Stimulated activated CD4-positive, alpha-beta T cell treated with anti-CD3 and anti-CD28 coated beads, Interleukin-4, amount 100 ng/mL, for 1 hour (primary cell): ENCODE measurements around the gene FBXW4.

ENCODE experiments used
- DNase-seq: peaks from one replicate; pipeline ENCODE4 v3.0.0-alpha.2; 2020

Gene FBXW4

DNA sequence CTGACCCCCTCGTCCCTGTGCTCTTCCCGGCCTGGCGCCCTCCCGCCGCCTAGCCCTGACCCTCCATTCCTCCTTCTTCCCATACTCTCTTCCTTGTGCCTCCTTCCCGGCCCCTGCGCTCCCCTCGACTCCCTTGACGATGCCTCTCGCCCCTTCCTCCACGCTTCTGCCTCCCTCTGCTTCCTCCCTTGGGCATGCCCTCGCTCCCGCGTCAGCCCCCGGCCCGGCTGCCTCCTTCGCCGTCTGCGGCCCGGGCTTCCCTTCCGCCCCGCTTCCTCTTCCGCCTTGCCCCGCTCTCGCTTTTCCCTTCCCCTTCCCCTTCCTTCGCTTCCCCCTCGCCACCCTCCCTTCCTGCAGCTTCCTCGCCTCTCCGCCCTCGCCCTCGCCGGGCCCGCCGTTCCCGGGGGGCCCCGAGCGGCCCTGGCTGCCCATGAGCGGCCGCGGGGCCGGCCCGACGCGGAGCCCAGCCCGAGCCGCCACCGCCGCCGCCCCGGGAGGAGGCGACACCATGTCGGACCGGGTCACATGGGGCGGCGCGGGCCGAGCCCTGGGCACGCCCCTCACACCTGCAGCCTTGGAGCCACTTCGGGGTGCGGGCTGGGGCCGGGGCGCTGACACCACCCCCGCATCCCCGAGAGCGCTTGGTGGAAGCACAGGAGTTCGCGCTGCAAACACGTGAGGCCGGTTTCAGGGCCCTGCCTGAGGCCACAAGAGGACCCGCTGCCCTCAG is at the start of gene FBXW4:
Gene FBXW4 (minus strand): TSS at position 497 of the 730 bp plus-strand sequence. CDS start 65 bp downstream, at position 432.
- DNase-seq = peak; percentile 75

GRCh38 chr10:101744267-101744666 is 49.3 kb upstream of the FBXW4 start:
- DNase-seq = no peak

- DNase-seq = no peak
Observed at GRCh38 chr10:101741938-101742337, 47.0 kb upstream of the FBXW4 start.

DNA sequence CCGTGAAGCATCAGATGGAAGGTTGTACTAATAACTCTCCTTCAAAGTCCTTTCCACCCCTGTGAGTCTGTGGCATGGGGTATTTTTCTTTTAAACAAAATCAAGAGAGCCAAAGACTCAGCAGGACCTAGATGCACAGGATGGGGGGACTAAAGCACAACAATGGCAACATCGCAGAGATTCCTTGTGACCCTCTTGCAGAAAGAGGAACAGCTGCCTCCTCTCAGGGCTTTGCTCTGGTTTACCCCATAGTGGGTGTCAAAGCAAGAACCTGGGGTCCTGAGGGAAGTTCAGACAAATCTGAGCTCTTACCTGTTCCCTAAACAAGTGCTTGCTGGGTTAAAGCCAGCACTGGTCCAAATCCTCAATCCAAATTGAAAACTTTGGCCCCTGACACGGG is 41.7 kb upstream of the FBXW4 start:
- DNase-seq = no peak

GRCh38 chr10:101732096-101732495 is 37.1 kb upstream of the FBXW4 start:
- DNase-seq = no peak

DNA sequence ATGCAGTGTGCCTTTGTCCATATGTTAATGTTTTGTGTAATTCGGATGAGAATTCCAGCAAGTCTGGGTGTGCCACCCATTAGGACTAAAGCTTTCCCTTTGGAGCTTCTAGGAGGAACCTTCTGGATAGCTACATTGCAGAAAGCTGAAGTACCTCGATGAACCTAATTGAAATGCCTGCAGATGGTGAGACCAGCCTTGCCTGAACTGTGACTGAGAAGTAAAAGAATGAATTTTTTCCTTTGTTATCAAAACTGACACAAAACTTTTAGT is 31.1 kb upstream of the FBXW4 start:
- no peak for DNase-seq

DNA sequence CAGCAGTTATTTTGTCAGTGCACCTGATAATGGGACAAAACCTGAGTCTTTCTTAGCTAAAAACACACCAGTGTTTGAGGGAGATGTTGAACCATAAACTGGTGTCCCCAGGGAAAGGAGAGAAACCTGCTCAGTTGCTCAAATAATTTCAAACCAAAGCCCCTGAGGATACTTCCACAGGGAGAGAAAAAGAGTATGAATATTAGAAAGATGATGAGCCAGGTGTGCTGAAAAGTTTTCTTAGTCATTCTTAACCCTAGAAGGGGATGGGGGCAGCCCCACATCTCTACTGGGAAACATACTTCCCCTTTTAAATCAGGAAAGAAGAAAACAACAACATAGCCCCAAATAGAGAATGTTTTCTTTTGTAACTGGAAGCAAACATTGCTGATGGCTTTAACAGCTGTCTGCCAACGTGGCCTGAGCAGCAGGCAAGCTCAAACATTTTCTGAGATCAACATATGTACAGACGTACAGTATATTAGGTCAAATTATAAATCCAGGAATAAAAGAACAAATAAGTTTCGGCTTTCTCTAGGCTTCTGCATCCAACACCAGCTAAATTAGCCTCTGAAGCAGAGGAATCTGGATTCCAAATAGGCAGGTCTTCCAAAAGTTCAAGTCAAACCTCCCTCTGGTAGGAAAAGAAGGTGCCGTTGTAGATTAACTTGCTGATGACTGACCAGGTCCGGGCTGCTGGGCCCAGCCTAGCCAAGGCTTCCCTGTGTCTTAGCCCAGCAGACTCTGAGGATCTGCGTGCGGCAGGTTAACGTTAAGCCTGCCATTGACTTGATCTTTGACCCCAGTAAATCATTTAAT is 30.5 kb upstream of the FBXW4 start:
- no peak for DNase-seq

GRCh38 chr10:101724446-101724845 is 29.5 kb upstream of the FBXW4 start:
- DNase-seq = no peak

DNA sequence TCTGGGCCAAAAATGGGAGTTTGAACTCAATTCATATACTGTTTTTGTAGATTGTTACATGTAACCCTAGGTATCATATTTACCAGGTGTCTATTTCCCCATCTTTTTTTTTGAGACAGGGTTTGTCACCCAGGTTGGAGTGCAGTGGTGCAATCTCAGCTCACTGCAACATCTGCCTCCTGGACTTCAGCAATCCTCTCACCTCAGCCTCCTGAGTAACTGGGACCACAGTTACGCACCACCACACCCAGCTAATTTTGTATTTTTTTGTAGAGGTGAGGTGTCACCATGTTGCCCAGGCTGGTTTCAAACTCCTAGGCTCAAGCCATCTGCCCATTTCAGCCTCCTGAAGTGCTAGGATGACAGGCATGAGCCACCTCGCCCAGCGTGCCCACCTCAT is 28.2 kb upstream of the FBXW4 start:
- DNase-seq = no peak

DNA sequence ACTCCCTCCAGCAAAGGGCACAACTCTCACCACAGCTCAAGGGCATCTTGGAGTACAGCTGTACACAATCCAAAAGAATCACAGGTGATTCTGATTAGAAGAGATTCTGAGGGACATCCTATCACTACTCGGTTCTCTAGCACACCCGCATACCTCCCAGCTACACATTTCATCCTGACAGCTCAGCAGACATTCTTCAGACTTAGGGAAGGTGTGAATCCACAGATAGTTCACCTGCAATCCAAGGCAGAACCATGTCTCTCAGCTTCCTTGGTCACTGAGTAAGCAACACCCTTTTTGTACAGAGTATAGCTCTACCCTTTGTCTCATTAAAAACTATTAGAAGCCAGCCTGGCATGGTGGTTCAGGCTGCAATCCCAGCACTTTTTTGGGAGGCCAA is 26.8 kb upstream of the FBXW4 start:
- no peak for DNase-seq

DNA sequence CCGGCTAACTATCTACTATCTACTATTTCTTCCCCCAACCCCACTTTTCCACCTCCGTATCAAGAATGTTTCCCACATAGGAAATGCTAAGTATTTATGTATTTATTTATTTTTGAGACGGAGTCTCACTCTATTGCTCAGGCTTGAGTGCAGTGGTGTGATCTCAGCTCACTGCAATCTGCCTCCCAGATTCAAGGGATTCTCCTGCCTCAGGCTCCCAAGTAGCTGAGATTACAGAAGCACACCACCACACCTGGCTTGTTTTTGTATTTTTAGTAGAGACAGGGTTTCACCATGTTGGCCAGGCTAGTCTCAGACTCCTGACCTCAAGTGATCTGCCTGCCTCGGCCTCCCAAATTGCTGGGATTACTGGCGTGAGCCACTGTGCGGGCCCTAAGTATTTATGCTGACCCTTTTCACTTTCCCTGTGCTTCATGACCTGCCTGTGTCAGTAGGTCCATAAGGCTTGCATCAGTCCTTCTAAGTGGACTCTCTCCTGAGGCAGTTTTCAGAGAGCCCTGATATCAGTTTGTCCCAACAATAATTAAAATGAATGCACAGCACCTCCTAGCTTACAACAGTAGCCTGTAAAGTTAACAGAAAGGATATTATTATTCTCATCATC is 25.7 kb upstream of the FBXW4 start:
- no peak for DNase-seq

DNA sequence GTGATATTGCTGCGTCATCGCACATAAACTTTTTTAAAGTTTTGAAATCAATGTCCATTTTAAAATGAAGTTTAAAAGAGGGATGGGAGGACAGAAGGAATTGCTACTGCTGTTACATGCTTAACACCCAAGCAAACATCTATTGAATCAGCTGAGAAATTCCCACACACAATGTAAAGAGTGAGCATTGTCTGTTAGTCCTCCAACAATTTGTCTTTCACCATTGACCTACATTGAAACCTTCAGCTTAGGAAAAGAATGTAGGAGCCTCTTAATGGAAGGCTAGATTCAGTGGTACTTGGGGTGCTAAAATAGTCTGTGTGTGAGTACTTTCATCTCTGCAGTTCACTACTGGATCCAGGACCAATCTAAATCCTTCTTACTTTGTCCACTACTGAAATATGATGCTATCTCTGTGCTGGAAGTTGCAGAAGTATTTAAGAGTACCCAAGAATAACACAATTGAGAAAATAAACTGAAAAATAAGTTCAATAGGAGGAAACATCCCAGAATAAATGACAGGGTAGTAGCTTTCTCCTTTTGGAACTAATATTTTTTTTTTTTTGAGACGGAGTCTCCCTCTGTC is 23.8 kb upstream of the FBXW4 start:
- DNase-seq = no peak

DNA sequence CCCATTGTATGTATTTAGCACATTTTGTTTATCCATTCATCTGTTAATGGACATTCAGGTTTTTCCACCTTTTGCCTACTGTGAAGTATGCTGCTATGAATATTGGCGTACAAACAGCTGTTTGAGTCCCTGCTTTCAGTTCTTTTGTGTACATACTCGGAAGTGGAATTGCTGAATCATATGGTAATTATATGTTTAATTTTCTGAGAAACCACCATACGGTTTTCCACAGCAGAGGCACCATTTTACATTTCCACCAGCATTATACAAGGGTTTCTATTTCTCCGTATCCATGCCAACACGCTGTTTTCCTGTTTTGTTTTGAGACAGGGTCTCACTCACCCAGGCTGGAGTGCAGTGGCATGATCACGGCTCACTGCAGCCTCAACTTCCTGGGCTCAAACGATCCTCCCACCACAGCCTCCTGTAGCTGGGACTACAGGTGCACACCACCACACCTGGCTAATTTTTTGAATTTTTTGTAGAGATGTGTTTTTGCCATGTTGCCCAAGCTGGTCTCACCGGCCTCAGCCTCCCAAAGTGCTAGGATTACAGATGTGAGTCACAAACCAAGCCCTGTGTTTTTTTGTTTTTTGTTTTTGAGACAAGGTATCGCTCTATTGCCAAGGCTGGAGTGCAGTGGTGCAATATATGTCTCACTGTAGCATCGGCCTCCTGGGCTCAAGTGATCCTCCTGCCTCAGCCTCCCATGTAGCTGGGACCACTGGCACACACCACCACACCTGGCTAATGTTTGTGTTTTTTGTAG is 22.1 kb upstream of the FBXW4 start:
- DNase-seq = no peak

DNA sequence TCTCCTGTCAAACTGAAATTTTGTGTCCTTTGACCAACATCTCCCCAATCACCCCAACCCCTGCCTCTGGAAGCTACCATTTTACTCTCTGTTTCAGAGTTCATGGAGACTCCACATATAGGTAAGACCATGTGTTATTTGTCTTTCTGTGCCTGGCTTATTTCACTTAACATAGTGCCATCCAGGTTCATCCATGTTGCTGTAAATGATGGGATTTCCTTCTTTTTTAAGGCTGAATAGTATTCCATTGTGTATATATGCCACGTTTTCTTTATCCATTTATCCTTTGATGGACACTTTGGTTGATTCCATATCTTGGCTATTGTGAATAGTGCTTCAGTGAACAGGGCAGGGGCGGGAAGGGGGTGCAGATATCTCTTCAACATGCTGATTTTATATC is 18.0 kb upstream of the FBXW4 start:
- no peak for DNase-seq

DNA sequence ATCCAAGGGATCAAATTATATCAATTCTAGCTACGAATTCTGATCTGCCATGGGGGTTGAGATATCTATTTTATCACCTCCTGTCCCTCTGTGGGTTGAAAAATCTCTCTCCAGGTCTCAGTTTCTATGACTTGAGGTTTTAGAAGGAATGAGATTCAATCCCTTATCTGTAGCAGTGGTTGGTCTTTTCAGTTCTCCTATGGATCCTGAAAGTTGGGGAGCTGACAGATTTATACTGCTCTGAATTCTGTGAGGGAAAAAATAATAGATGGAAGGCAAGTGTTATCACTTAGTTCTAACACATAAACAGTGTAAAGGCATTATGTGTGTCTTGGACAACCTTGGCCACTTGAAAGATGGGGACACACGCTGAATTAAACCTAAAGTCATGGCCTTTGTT is 15.8 kb upstream of the FBXW4 start:
- no peak for DNase-seq

- no peak for DNase-seq
Observed at GRCh38 chr10:101710059-101710695, 15.2 kb upstream of the FBXW4 start.

- no peak for DNase-seq
Observed at GRCh38 chr10:101709359-101710058, 14.5 kb upstream of the FBXW4 start.

- DNase-seq = no peak
Observed at GRCh38 chr10:101708870-101709269, 13.9 kb upstream of the FBXW4 start.

DNA sequence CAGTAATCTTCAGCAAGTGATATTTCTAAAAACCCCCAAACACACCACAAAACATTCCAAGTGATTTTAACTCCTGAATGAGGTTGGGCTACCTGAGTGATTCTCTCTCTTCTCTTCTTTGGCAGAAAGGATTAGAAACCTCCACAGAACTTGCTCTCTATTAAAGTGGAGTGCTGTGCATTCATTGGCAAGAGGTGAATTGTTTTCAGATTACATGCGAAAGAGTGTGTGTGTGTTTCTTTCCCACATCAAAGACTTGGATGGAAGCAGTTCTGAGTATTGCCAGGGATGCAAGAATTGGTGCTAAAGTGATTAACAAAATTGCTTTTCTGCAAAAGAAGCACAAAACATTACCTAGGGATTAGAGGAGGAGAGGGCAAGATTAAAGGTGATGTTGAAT is 13.1 kb upstream of the FBXW4 start:
- DNase-seq = no peak

DNA sequence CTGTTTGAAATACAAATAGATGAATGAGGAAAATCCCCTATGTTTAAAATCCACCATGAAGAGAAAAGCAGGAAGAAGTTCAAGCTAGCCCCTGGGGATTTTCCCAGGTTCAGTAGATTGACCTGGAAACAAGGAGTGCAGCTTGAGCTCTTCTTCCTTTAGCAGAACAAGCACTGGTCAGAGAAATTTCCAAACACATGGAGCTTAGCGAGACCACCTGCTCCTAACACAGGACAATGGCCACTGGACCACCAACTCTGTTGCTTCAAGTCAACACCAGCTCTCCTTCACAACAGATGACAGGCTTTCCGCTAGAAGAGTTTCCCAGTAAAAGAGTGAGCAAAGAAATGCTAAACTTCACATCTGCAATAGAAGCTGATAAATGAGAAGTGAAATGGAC is 9.4 kb upstream of the FBXW4 start:
- no peak for DNase-seq

DNA sequence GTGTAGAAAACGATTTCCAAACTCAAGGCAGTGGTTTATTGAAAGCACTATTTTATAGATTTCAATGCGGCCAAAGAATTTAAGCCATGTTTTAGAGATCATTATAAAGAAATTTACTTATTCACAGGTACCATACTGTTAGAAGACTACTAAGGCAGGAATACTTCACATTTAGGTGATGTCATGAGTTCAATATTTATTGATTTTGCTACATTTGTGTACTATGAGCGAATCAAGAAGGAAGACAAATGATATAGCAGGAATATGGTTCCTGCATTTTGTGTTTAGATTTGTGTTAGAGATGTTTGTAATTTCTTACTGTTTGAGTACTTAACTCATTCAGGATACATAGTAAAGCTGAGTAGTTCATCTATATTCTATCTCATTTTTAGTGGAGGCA is 1.7 kb upstream of the FBXW4 start:
- no peak for DNase-seq

DNA sequence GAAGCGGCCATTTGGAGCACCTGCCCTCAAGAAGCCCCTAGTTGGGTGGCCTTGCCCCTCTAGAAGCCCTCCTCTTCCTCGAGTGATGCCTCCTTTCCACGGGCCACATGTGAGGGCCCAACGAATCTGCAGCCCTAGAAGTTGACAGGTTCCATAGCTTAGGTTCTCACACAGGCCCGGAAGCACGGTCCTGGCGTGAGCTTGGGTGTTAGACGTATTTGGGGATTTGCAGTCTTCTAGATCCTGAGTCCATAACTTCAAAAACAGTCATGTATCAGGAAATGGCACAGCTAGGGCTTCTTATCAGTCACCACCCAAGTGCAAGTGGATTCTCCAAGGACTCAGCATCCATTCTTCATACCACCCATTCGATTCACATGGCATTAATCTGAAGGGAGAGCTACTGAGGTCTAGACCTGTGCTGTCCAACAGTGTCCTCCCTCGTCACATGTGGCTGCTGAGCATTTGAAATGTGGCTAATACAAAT is 477 bp upstream of the FBXW4 start:
- no peak for DNase-seq
